HUES64 (cell line): Measurements from ENCODE around the gene LHX4.

ENCODE experiments used
- H3K27ac ChIP-seq: 2 replicates; pipeline ENCODE4 v1.7.0; 2013; ENCODE audit warnings: low read depth, low read length, inconsistent platforms
- H3K27me3 ChIP-seq: 2 replicates; pipeline ENCODE4 v1.6.1; 2013; ENCODE audit warnings: mild to moderate bottlenecking, low read length; ENCODE audit not compliant: insufficient read depth
- H3K36me3 ChIP-seq: 2 replicates; pipeline ENCODE4 v1.6.1; 2013; ENCODE audit warnings: mild to moderate bottlenecking, low read length; ENCODE audit not compliant: insufficient read depth
- H3K4me1 ChIP-seq: 2 replicates; pipeline ENCODE4 v1.6.1; 2013; ENCODE audit warnings: mild to moderate bottlenecking, low read length, moderate library complexity; ENCODE audit not compliant: insufficient read depth
- H3K4me3 ChIP-seq: 2 replicates; pipeline ENCODE4 v1.5.1; 2013; ENCODE audit warnings: mild to moderate bottlenecking, low read length, moderate library complexity
- H3K9ac ChIP-seq: 2 replicates; pipeline ENCODE4 v1.6.1; 2013; ENCODE audit warnings: mild to moderate bottlenecking, low read depth, low read length
- H3K9me3 ChIP-seq: 2 replicates; pipeline ENCODE4 v1.6.1; 2013; ENCODE audit warnings: low read depth, low read length; ENCODE audit not compliant: insufficient read depth
- WGBS: fragments of 150-250, 120-280 bp; methylation state at CpG from one replicate; pipeline ENCODE4 v1.1.7; 2013; ENCODE audit warnings: missing lambda C conversion rate; 5-methylcytosine and 5-hydroxymethylcytosine counted together

LHX4 gene

DNA sequence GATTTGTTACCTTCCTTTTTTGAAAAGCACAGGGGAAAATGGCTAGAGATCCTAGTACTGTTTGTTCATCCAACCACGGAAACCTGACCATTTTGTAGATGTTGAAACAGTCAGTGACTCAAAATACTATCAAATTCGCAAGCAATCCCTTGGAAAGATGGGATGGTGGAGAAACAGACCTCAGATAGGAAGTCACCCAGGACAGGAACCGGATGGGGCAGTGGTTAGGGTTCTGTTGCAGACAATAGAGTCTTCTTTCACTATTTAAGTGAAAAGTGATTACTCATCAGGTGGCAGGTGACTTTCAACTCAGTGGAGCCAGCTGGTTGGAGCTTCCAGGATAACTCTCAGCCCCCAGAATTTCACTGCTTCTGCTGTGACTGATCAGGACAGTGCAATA lies 17.0 kb downstream of the LHX4 start:
- H3K4me1 ChIP-seq, result peaks cover 24% of the 10 kb centered on the region
- H3K27me3 ChIP-seq, result no peaks in the 10 kb centered on the region
- no peak overlapping the region for H3K4me3 ChIP-seq
- H3K36me3 ChIP-seq, result no peaks in the 10 kb centered on the region
- no peaks in the 10 kb centered on the region for H3K9me3 ChIP-seq
- WGBS, result 80% methylated on average over 3 of the region's 3 CpGs
- H3K27ac ChIP-seq, result no peak overlapping the region
- no peak overlapping the region for H3K9ac ChIP-seq

DNA sequence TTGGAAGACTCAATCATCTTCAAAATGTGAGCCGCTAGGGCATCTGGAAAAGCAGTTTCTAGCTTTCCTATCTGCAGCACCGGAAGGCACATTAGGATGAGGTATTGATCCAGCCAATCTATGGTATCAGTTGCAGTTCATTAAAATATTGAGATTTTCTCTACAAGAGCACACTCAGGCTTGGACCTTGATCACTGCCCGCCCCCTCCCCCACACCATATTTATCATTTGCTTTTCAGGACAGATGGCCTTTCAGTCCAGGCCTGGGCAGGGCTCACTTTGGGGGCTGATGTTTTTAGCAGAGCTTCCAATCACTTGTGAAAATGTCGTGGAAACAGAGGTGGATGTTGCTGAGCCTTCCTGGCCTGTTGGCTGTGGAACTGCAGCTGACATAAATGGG lies 17.5 kb downstream of the LHX4 start:
- 91% methylated on average over 4 of the region's 4 CpGs for WGBS
- H3K9ac ChIP-seq, result no peak overlapping the region
- no peaks in the 10 kb centered on the region for H3K27me3 ChIP-seq
- no peaks in the 10 kb centered on the region for H3K9me3 ChIP-seq
- no peaks in the 10 kb centered on the region for H3K36me3 ChIP-seq
- H3K4me1 ChIP-seq, result peaks cover 22% of the 10 kb centered on the region
- no peak overlapping the region for H3K4me3 ChIP-seq
- no peak overlapping the region for H3K27ac ChIP-seq

DNA sequence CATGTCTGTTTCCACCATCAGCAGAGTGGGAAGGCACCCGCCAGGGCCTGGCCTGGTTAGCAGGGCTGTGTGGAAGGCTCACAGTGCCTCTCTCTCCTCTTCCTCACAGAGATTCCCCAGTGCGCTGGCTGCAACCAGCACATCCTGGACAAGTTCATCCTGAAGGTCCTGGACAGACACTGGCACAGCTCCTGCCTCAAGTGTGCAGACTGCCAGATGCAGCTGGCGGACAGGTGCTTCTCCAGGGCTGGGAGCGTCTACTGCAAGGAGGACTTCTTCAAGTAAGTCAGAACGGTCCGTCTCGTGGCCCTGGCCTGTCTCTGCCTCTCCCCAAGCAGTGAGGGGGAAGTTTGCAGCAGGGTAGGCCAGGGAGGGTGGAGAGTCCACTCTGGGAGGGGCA lies 18.1 kb downstream of the LHX4 start:
- Histone ChIP-seq H3K9me3 (no peaks in the 10 kb centered on the region), H3K27ac (no peak overlapping the region), H3K9ac (no peak overlapping the region), H3K4me3 (no peak overlapping the region), H3K27me3 (no peaks in the 10 kb centered on the region), H3K36me3 (no peaks in the 10 kb centered on the region), H3K4me1 (peaks cover 17% of the 10 kb centered on the region)
- WGBS, result 94% methylated on average over 7 of the region's 7 CpGs

DNA sequence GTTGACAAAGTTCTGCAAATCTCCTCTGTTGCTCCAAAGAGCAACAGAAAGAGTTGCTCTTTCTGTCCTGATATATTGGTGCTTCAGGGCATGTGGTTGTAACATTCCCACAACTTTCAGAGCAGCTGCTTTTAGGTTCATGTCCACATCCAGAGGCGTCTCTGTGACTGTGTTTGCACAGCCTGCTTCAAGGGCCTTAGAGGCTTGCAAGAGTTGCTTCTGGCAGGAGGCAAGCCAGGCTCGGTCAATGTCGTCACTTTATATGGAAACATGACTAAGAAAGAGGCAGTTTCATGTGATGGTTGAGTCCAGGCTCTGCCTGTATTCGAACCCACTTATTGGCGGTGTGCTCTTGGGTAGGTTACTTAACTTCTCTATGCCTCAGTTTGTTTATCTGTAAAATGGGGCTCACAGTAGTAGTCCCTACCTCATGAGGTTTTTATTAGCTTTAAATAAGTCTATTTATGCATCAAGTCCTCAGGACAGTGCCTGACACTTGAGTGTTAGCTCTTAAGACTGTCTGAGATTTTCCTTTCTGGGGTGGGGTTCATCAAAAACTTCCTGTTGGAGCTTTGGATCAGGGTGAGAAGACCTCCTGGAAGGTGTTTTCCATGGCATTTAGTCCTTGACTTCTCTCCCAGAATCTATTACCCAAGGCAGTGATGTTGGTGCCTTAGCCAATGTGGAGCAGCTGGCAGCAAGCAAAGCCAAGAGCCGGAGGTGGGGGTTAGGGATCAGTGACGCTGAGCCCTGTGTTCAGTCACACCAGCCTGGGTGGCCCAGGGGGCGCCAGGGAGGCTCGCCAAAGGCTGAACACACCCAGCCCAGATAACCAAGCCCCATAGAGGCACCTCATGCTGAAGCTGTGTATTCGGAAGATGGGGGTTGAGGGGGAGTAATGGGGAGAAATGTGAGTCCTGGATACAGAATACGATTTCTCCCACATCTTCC lies 18.9 kb downstream of the LHX4 start:
- 74% methylated on average over 9 of the region's 11 CpGs for WGBS
- peaks cover 25% of the 10 kb centered on the region for H3K4me1 ChIP-seq
- H3K9me3 ChIP-seq, result no peaks in the 10 kb centered on the region
- no peaks in the 10 kb centered on the region for H3K27me3 ChIP-seq
- no peak overlapping the region for H3K9ac ChIP-seq
- no peak overlapping the region for H3K27ac ChIP-seq
- no peak overlapping the region for H3K4me3 ChIP-seq
- H3K36me3 ChIP-seq, result no peaks in the 10 kb centered on the region

DNA sequence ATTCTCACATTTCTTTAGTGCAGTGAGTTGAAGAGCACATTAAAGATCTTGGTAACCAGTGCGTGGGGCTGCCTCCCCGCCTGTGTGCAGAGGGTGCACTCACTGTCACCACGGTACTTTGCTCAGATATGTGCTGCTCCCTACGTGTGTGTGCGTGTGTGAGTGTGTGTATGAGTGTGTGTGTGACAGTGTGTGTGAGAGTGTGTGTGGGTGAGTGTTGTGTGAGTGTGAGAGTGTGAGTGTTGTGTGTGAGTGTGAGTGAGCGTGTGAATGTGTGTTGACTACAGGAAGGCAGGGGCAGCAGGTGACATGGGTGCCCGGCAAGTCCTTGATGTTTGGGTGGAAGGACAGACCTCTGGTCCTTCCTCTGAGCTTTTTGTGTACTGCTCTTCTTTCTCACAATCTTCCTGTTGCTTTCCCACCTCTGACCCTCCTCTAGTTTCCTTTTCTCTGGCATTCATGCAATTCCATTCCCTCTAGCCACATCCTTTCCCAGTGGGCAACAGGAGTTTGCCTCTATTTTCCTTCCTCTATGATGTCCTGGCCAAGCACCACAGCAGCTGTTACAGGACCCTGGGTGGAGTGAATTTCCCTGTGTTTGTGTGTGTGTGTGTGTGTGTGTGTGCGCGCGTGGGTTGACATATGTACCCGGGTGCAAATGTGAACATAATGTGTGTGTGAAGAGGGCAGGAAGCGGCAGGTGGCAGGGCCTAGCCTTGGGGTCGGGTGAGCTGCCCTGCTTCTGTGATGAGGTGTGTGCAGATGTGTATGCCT lies 19.8 kb downstream of the LHX4 start:
- no peaks in the 10 kb centered on the region for H3K9me3 ChIP-seq
- no peak overlapping the region for H3K9ac ChIP-seq
- no peaks in the 10 kb centered on the region for H3K36me3 ChIP-seq
- H3K4me1 ChIP-seq, result peaks cover 25% of the 10 kb centered on the region
- no peak overlapping the region for H3K27ac ChIP-seq
- WGBS, result 90% methylated on average over 13 of the region's 13 CpGs
- no peaks in the 10 kb centered on the region for H3K27me3 ChIP-seq
- no peak overlapping the region for H3K4me3 ChIP-seq

DNA sequence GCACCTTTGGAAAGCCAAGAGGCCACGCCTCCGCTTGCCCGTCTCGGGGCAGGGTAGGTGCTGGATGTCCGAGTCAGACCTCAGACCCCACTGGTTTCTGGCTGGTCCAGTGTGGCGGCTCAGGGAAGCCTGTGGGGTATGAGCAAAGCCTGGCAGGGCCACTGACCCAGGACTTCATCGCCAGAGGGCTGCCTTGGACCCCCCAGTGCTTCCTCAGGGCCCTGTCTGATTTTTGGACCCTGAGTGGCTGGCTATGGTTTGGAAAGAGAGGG lies 20.4 kb downstream of the LHX4 start:
- Histone ChIP-seq H3K27me3 (no peaks in the 10 kb centered on the region), H3K4me3 (no peak overlapping the region), H3K4me1 (peaks cover 24% of the 10 kb centered on the region), H3K9me3 (no peaks in the 10 kb centered on the region), H3K27ac (no peak overlapping the region), H3K36me3 (no peaks in the 10 kb centered on the region), H3K9ac (no peak overlapping the region)
- 89% methylated on average over 7 of the region's 7 CpGs for WGBS

DNA sequence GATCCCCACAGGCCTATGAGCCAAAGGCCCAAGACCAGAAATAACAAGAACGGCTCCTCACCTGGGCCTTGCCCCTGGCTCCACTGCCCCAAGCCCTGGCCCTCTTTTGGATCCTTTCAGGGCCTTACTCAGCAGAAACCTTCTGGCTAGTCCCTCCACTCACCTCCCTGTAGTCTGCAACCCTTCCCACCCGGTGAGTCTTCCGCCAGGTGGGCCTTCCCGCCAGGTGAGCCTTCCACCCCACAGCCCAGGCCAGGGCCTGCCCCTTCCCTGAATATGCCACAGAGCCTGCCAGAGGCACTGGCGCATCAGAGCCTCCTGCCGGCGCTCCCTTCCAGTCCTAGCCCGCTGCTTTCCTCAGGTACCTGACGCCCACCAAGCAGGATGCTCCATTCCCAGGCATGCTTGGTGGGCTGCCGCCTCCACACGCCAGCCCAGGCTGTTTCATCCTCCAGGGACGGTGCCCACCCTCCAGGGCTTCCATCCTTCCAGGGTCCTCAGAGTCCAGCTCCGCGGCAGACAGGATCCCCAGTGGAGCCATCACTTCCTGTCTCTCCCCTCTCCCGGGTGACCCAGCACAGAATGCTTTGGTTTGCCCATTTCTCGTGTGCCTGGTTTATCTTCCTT lies 20.9 kb downstream of the LHX4 start:
- Histone ChIP-seq H3K9me3 (no peaks in the 10 kb centered on the region), H3K9ac (no peak overlapping the region), H3K36me3 (no peaks in the 10 kb centered on the region), H3K27me3 (no peaks in the 10 kb centered on the region), H3K27ac (no peak overlapping the region), H3K4me1 (peaks cover 24% of the 10 kb centered on the region), H3K4me3 (no peak overlapping the region)
- WGBS, result 84% methylated on average over 16 of the region's 16 CpGs

DNA sequence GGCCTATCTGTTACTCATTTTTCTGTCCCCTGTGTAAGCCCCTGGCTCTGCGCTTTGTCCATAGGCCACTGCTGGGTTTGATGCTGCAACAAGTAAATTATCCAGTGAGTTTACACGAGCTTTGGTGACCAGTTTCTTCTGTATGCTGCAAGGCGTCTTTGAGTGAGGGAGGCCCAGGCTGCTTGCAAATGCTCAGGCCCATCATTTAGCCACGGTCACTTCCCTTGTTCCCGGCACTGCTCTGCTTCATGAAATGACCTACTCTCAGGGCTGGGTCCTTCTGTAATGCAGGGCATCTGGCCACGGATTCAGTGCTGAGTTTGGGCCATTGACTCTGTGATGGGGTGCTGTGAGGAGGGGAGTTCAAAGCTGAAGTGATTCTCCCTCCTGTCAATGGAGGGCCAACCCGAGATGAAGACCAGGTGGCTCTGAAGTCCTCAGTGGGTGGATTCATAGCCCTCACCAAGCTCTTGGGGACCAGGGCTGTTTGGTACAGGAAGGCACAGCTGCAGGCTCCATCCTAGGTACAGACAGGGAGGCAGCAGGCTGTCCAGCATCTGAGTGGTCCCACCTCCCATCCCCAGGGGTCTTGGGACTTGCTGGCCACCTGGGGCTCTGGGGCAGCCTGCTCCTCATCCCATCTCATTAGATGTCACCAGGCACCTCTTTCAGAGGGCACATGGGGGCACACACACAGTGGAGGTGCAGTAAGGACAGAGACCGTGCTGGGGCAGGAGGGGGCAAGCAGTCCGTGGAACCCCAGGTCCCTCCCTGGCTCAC lies 21.7 kb downstream of the LHX4 start:
- no peak overlapping the region for H3K9ac ChIP-seq
- H3K4me3 ChIP-seq, result no peak overlapping the region
- peaks cover 24% of the 10 kb centered on the region for H3K4me1 ChIP-seq
- no peaks in the 10 kb centered on the region for H3K36me3 ChIP-seq
- no peaks in the 10 kb centered on the region for H3K9me3 ChIP-seq
- H3K27ac ChIP-seq, result no peak overlapping the region
- WGBS, result 90% methylated on average over 9 of the region's 9 CpGs
- H3K27me3 ChIP-seq, result no peaks in the 10 kb centered on the region

DNA sequence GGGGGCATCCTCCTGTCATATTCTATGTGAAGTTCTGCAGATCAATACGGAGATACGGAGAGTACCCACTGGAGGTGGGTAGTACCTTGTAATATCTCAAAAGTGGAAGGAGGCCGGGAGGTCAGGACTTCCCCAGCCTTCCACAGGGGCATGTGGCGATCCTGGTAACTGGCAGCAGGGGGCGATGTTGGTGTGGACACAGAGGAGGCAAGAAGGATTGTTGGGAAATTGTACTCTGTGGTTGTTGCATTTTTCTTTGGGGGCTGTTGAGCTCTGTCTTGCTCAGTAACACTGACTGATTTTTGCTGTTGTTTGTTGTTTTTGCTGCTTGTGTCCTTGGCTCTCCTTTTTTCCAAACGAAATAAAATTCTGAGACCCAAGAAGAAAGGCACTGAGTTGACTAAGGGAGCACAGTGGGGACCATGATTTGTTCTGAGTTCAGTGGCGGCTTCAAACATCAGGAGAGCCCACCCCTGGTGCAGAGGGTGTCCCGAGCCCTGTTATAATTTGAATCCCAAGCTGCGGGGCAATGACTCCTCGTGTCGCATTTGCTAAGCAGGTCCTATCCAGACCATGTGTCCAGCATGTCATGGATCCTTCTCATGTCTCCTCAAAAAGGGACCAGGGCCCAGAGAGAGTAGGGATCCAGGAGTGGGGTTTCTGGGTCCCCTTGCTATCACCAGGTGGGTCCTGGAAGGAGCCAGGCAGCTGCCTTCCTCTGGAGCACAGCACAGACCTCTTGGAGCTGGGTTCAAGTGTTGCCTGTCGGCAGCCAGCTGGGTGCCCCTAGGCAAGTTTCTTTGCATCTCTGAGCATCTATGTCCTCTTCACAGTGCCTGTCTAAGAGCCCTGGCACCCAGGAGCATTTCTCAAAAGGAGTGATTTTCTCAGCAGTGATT lies 22.8 kb downstream of the LHX4 start:
- no peaks in the 10 kb centered on the region for H3K9me3 ChIP-seq
- H3K27me3 ChIP-seq, result no peaks in the 10 kb centered on the region
- no peak overlapping the region for H3K27ac ChIP-seq
- no peak overlapping the region for H3K4me3 ChIP-seq
- no peak overlapping the region for H3K9ac ChIP-seq
- H3K36me3 ChIP-seq, result no peaks in the 10 kb centered on the region
- peaks cover 17% of the 10 kb centered on the region for H3K4me1 ChIP-seq
- 61% methylated on average over 12 of the region's 12 CpGs for WGBS
